MCF 10A (cell line): ENCODE measurements around the gene KRTAP10-5. TPM values are rescaled to one million over a fixed set of nuclear protein-coding genes. Genes with fewer than 3 reads are reported as not detected.

Source experiments
- BruUV-seq: library from RNA; stranded (reverse); fragments of 400-500 nt; replicated peaks from 2 replicates; lab custom pipeline; 2021; lab: Mats Ljungman, UMichigan
- CTCF ChIA-PET: fragments of 300-600 bp; sonication (Branson Sonifier 250); formaldehyde crosslinking; extraction: SDS; loops from one replicate; lab custom pipeline; 2021; ENCODE audit warnings: antibody characterized with exemption, inconsistent platforms; lab: Yijun Ruan, JAX
- POLR2A ChIA-PET: fragments of 300-600, 350-650 bp; sonication (Branson Sonifier 250); formaldehyde crosslinking; extraction: SDS; loops from one replicate; lab custom pipeline; 2020; ENCODE audit warnings: antibody characterized with exemption, inconsistent platforms; lab: Yijun Ruan, JAX
- DNase-seq: peaks from one replicate; pipeline ENCODE4 v3.0.0-alpha.2; 2018; ENCODE audit not compliant: unreplicated experiment
- H3K27ac Mint-ChIP-seq: one replicate; pipeline ENCODE4 v1.8.0; 2022; ENCODE audit warnings: mild to moderate bottlenecking, low read depth, mixed read lengths; ENCODE audit not compliant: unreplicated experiment
- H3K27me3 Mint-ChIP-seq: one replicate; pipeline ENCODE4 v1.8.0; 2022; ENCODE audit warnings: mixed read lengths; ENCODE audit not compliant: insufficient read depth, unreplicated experiment
- H3K36me3 Mint-ChIP-seq: one replicate; pipeline ENCODE4 v1.8.0; 2022; ENCODE audit warnings: mild to moderate bottlenecking, moderate library complexity, mixed read lengths; ENCODE audit not compliant: insufficient read depth, unreplicated experiment
- H3K4me1 Mint-ChIP-seq: one replicate; pipeline ENCODE4 v1.8.0; 2022; ENCODE audit warnings: mixed read lengths; ENCODE audit not compliant: insufficient read depth, unreplicated experiment
- H3K4me3 Mint-ChIP-seq: one replicate; pipeline ENCODE4 v1.8.0; 2022; ENCODE audit warnings: mild to moderate bottlenecking, moderate library complexity, mixed read lengths; ENCODE audit not compliant: unreplicated experiment
- H3K9me3 Mint-ChIP-seq: one replicate; pipeline ENCODE4 v1.8.0; 2022; ENCODE audit warnings: mixed read lengths; ENCODE audit not compliant: unreplicated experiment
- CTCF ChIP-seq: fragments of 200-600 bp; IDR thresholded peaks from one replicate; pipeline ENCODE4 v1.8.0; 2022; ENCODE audit warnings: antibody characterized with exemption, mild to moderate bottlenecking; ENCODE audit not compliant: unreplicated experiment
- intact Hi-C: fragments of 100-400 bp; cut with micrococcal nuclease; formaldehyde crosslinking; loops from 2 replicates; pipeline ENCODE4 v1.14.1; 2022
- total RNA-seq: library from RNA; stranded (reverse); gene quantifications from 2 replicates; pipeline ENCODE4 v1.2.3, GENCODE V29; 2022

The KRTAP10-5 gene
- total RNA-seq, 1 experiment from 2014 or later = not detected

- no peak for DNase-seq
- no peak for TF ChIP-seq CTCF
- BruUV-seq = no TSS peak
- Mint-ChIP-seq H3K9me3 (peaks cover 8% of the 10 kb centered on the region), H3K4me3 (no peak overlapping the region), H3K27ac (no peak overlapping the region), H3K36me3 (no peaks in the 10 kb centered on the region), H3K4me1 (no peaks in the 10 kb centered on the region), H3K27me3 (peaks cover 62% of the 10 kb centered on the region)
- intact Hi-C loops = no loop called here
- ChIA-PET CTCF (interaction anchor here (0.6 kb wide), 1 partner anchor 240 kb away, joined by 3 read pairs; no protein-coding TSS in a partner anchor), POLR2A (interaction anchor here (0.5 kb wide), 1 partner anchor 27 kb away, joined by 3 read pairs; no protein-coding TSS in a partner anchor)
Observed at GRCh38 chr21:44583800-44584147, 3.4 kb upstream of the KRTAP10-5 start.

- Mint-ChIP-seq H3K4me1 (no peaks in the 10 kb centered on the region), H3K9me3 (peaks cover 8% of the 10 kb centered on the region), H3K36me3 (no peaks in the 10 kb centered on the region), H3K4me3 (no peak overlapping the region), H3K27ac (no peak overlapping the region), H3K27me3 (peaks cover 61% of the 10 kb centered on the region)
- BruUV-seq = no TSS peak
- no peak for DNase-seq
- ChIA-PET CTCF (interaction anchor here (0.6 kb wide), 1 partner anchor 239 kb away, joined by 3 read pairs; no protein-coding TSS in a partner anchor), POLR2A (interaction anchor here (0.6 kb wide), 1 partner anchor 47 kb away, joined by 3 read pairs; no protein-coding TSS in a partner anchor)
- TF ChIP-seq CTCF = no peak
- intact Hi-C loops = no loop called here
Observed at GRCh38 chr21:44583089-44583799, 2.8 kb upstream of the KRTAP10-5 start.

- Mint-ChIP-seq H3K27me3 (peaks cover 49% of the 10 kb centered on the region), H3K36me3 (no peaks in the 10 kb centered on the region), H3K4me3 (no peak overlapping the region), H3K9me3 (peaks cover 14% of the 10 kb centered on the region), H3K27ac (no peak overlapping the region), H3K4me1 (no peaks in the 10 kb centered on the region)
- DNase-seq = no peak
- intact Hi-C loops = no loop called here
- no peak for TF ChIP-seq CTCF
- CTCF ChIA-PET = no interaction called here
- BruUV-seq = no TSS peak
- POLR2A ChIA-PET = no interaction called here
Observed at GRCh38 chr21:44582055-44582454, 1.7 kb upstream of the KRTAP10-5 start.

GRCh38 chr21:44581158-44581557 lies 754 bp upstream of the KRTAP10-5 start:
- TF ChIP-seq CTCF = no peak
- peaks cover 40% of the 10 kb centered on the region for H3K27me3 Mint-ChIP-seq
- no peaks in the 10 kb centered on the region for H3K36me3 Mint-ChIP-seq
- intact Hi-C loops = no loop called here
- POLR2A ChIA-PET = no interaction called here
- H3K27ac Mint-ChIP-seq = no peak overlapping the region
- CTCF ChIA-PET = no interaction called here
- no peak for DNase-seq
- no TSS peak for BruUV-seq
- H3K4me1 Mint-ChIP-seq = no peaks in the 10 kb centered on the region
- H3K9me3 Mint-ChIP-seq = peaks cover 16% of the 10 kb centered on the region
- no peak overlapping the region for H3K4me3 Mint-ChIP-seq
